Gastrocnemius medialis (tissue), 4 donors: Measurements from ENCODE around the gene SUFU. TPM values are rescaled to one million over a fixed set of nuclear protein-coding genes. Genes with fewer than 3 reads are reported as not detected.

Experiments
- ATAC-seq, 2 donors: fragments of 150-250 bp; one replicate each; pipeline ENCODE4 v1.9.1; 2016
- DNase-seq, 2 donors: peaks; one replicate each; pipeline ENCODE4 v3.0.0-alpha.2; 2019
- H3K27ac ChIP-seq, 4 donors: fragments of 200-600 bp; sonication (generic); 1 replicate in 1 of 4; 2 replicates in 3 of 4; pipeline ENCODE4 v1.5.1; 2016 to 2018; ENCODE audit warnings: mild to moderate bottlenecking in 2 of 4, moderate library complexity in 1 of 4
- H3K27me3 ChIP-seq, 3 donors: fragments of 200-600 bp; sonication (generic) in 2 of 3; 1 replicate in 1 of 3; 2 replicates in 2 of 3; pipeline versions ENCODE4 v1.5.1 to v1.6.0; 2016 to 2019; ENCODE audit warnings: mild to moderate bottlenecking in 1 of 3, moderate library complexity in 1 of 3
- H3K36me3 ChIP-seq, 2 donors: fragments of 200-600 bp; sonication (generic) in 1 of 2; one replicate each; pipeline ENCODE4 v1.5.1; 2017 to 2018
- H3K4me1 ChIP-seq, 2 donors: fragments of 200-600 bp; sonication (generic) in 1 of 2; one replicate each; pipeline ENCODE4 v1.5.1; 2016 to 2017; ENCODE audit warnings: mild to moderate bottlenecking in 2 of 2
- H3K4me3 ChIP-seq, 4 donors: fragments of 200-600 bp; sonication (generic) in 3 of 4; 1 replicate in 1 of 4; 2 replicates in 3 of 4; pipeline ENCODE4 v1.5.1; 2016 to 2019; ENCODE audit warnings: mild to moderate bottlenecking in 2 of 4
- H3K9me3 ChIP-seq, 3 donors: fragments of 200-600 bp; sonication (generic) in 2 of 3; 1 replicate in 1 of 3; 2 replicates in 2 of 3; pipeline ENCODE4 v1.5.1; 2016 to 2019
- POLR2A ChIP-seq, 2 donors: fragments of 450-650 bp; IDR thresholded peaks; one replicate each; pipeline ENCODE4 v1.6.1; 2017; ENCODE audit warnings: antibody characterized with exemption in 2 of 2, mild to moderate bottlenecking in 2 of 2, moderate library complexity in 2 of 2
- in situ Hi-C, 4 donors: fragments of 200-750 bp; cut with MboI; loops; one replicate each; pipeline versions ENCODE4 v1.15.0 to v1.8.0; 2017; ENCODE audit warnings: low sequenced_read_pairs in 4 of 4
- intact Hi-C: fragments of 100-400 bp; cut with DNase I; formaldehyde crosslinking; loops from one replicate; pipeline ENCODE4 v1.15.1; 2023; ENCODE audit warnings: low total_unique reads
- total RNA-seq, 4 donors: library from RNA; depleted of rRNA; stranded (reverse); fragments of >200 nt; gene quantifications; one replicate each; pipeline versions ENCODE4 v1.1.0 to v1.2.3, GENCODE V29; 2016
- TF ChIP-seq, protein P1 (sequence below), 5 experiments: fragments of 450-650 bp in 3 of 5; fragments of 200-600 bp in 2 of 5; sonication (generic) in 2 of 5; IDR thresholded peaks in 4 of 5; conservative IDR thresholded peaks in 1 of 5; 1 replicate in 4 of 5; 2 replicates in 1 of 5; pipeline ENCODE4 v1.5.1; 2016 to 2019; ENCODE audit warnings: antibody characterized with exemption in 5 of 5, mild to moderate bottlenecking in 3 of 5, moderate library complexity in 3 of 5

SUFU gene
- total RNA-seq, 4 donors from 2014 or later: 7.3 to 11.8 (median 7.9) TPM

DNA sequence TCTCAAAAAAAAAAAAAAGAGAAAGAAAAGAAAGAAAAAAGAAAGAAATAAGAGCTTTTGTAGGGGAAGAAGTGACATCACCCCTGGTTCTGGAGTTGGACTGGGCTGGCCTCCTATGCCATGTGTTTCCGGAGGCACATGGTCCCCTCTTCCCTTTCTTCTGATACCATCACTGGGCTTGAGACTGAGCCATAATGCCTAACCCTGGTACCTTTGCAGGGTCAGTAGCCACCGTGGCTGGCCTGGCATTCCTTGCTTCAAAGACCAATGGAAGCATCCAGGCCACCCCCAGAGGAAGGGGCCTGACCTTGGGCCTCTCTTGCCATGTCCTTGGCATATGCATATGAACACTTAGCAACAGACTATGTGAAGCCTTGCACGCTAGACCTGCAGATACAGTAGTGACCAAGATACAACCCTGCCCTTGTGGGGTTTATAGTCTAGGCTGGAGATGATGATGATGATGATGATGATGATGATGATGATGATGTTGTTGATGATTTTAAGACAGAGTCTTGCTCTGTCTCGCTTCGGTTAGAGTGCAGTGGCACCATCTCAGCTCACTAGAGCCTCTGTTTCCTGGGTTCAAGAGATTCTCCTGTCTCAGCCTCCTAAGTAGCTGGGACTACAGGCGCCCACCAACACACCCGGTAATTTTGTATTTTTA is 31.8 kb downstream of the SUFU start:
- in situ Hi-C loops: no loop called here
- H3K36me3 ChIP-seq: no peaks in the 10 kb centered on the region

DNA sequence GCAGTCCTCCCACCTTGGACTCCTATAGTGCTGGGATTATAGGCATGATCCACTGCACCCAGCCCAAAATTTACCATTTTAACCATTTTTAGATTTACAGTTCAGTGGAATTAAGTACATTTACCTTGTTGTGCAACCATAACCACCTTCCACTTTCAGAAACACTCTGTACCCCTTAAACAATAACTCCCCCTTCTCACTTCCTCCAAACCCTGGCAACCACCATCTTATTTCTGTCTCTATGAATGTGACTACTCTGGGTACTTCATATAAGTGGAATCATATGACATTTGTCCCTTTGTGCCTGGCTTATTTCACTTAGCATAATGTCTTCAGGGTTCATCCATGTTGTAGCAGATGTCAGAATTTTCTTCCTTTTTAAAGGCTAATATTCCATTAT is 33.6 kb downstream of the SUFU start:
- Histone ChIP-seq H3K4me3 (no peak overlapping the region), H3K27ac (no peak overlapping the region), H3K27me3 (no peaks in the 10 kb centered on the region), H3K4me1 (peaks cover 0 to 4% of the 10 kb centered on the region in 2 donors), H3K9me3 (no peaks in the 10 kb centered on the region), H3K36me3 (no peaks in the 10 kb centered on the region)
- DNase-seq: no peak
- TF ChIP-seq, protein P1, sequence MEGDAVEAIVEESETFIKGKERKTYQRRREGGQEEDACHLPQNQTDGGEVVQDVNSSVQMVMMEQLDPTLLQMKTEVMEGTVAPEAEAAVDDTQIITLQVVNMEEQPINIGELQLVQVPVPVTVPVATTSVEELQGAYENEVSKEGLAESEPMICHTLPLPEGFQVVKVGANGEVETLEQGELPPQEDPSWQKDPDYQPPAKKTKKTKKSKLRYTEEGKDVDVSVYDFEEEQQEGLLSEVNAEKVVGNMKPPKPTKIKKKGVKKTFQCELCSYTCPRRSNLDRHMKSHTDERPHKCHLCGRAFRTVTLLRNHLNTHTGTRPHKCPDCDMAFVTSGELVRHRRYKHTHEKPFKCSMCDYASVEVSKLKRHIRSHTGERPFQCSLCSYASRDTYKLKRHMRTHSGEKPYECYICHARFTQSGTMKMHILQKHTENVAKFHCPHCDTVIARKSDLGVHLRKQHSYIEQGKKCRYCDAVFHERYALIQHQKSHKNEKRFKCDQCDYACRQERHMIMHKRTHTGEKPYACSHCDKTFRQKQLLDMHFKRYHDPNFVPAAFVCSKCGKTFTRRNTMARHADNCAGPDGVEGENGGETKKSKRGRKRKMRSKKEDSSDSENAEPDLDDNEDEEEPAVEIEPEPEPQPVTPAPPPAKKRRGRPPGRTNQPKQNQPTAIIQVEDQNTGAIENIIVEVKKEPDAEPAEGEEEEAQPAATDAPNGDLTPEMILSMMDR (IDR thresholded peaks at IDR 0.05 in 4 of 5, conservative IDR thresholded peaks at IDR 0.05 in 1 of 5): no peak
- intact Hi-C loops (no loop called here), in situ Hi-C loops (no loop called here)
- no peak for ATAC-seq

More for the DNA sequence above, 31.8 kb downstream of the SUFU start:
- intact Hi-C loops: no loop called here
- no peaks in the 10 kb centered on the region for H3K27me3 ChIP-seq
- peaks cover 0 to 4% of the 10 kb centered on the region in 2 donors for H3K4me1 ChIP-seq
- no peak overlapping the region for H3K4me3 ChIP-seq
- TF ChIP-seq POLR2A (IDR thresholded peaks at IDR 0.05): no peak
- TF ChIP-seq, protein P1 (IDR thresholded peaks at IDR 0.05 in 4 of 5, conservative IDR thresholded peaks at IDR 0.05 in 1 of 5): no peak
- DNase-seq (no peak), ATAC-seq (no peak)
- no peaks in the 10 kb centered on the region for H3K9me3 ChIP-seq
- H3K27ac ChIP-seq: no peak overlapping the region

DNA sequence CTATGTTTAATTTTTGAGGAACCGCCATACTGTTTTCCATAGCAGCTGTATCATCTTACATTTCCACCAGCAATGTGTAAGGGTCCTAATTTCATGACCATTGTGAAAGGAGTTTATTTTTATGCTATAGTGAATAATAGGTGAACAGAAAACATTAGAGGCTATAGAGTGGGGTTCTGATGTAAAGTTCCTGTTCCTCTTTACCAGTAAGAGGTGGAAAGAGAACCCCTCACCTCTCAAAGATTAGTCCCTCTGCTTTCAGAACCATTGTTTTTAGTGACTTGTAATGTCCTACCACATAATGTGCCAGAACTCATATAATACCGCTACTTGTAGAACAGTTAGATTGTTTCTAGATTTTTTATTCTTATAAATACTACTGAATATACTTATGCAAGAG is 34.2 kb downstream of the SUFU start:
- Histone ChIP-seq H3K27me3 (no peaks in the 10 kb centered on the region), H3K9me3 (no peaks in the 10 kb centered on the region), H3K27ac (no peak overlapping the region), H3K36me3 (no peaks in the 10 kb centered on the region), H3K4me1 (peaks cover 0 to 4% of the 10 kb centered on the region in 2 donors), H3K4me3 (no peak overlapping the region)
- no peak for ATAC-seq
- TF ChIP-seq, protein P1 (IDR thresholded peaks at IDR 0.05 in 4 of 5, conservative IDR thresholded peaks at IDR 0.05 in 1 of 5): no peak
- no peak for TF ChIP-seq POLR2A (IDR thresholded peaks at IDR 0.05)
- intact Hi-C loops: no loop called here
- in situ Hi-C loops: no loop called here
- DNase-seq: no peak

DNA sequence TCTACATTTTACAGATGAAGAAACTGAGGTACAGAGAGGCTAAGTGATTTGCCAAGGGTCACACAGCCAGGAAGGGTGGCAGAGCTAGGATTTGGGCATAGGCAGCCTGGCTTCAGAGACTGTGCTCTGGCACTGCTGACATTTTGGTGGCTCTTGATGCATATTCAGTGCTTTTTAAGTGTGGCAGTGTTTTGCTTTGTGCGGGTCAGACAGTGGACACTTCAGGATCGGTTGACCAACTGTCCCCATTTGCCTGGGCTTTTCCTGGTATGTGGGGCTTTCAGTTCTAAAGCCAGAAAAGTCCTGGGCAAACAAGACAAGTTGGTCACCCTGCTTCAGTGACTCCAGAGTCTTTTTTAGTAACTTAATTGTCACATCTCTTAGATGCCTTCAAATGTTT is 35.0 kb downstream of the SUFU start:
- Histone ChIP-seq H3K9me3 (no peaks in the 10 kb centered on the region), H3K27ac (no peak overlapping the region), H3K4me1 (peaks cover 0 to 4% of the 10 kb centered on the region in 2 donors), H3K27me3 (no peaks in the 10 kb centered on the region), H3K4me3 (no peak overlapping the region), H3K36me3 (no peaks in the 10 kb centered on the region)
- TF ChIP-seq, protein P1 (IDR thresholded peaks at IDR 0.05 in 4 of 5, conservative IDR thresholded peaks at IDR 0.05 in 1 of 5): no peak
- TF ChIP-seq POLR2A (IDR thresholded peaks at IDR 0.05): no peak
- in situ Hi-C loops (no loop called here), intact Hi-C loops (no loop called here)
- DNase-seq (no peak), ATAC-seq (no peak)

DNA sequence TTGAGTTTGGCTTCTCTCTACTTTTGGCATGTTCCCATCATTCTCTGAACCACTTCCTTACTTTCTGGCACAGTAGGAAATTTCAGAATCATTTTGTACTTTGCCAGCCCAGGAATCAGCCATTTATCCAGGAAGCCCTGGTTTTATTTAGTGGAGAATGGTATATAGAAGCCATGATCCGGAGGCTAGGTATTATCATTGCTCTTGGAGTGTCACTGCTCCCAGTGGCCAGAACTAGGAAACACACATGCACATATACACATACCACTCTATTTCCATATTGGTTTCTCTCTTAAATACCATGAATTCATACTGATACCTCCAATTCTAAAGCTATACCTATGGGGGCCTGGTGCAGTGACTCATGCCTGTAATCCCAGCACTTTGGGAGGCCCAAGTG is 36.3 kb downstream of the SUFU start:
- peaks cover 0 to 4% of the 10 kb centered on the region in 2 donors for H3K4me1 ChIP-seq
- H3K36me3 ChIP-seq: no peaks in the 10 kb centered on the region
- no peak overlapping the region for H3K4me3 ChIP-seq
- in situ Hi-C loops (no loop called here), intact Hi-C loops (no loop called here)
- no peak for DNase-seq
- H3K27ac ChIP-seq: no peak overlapping the region
- TF ChIP-seq POLR2A (IDR thresholded peaks at IDR 0.05): no peak
- TF ChIP-seq, protein P1 (IDR thresholded peaks at IDR 0.05 in 4 of 5, conservative IDR thresholded peaks at IDR 0.05 in 1 of 5): peak in 1 of 5 experiments; percentile 10
- no peaks in the 10 kb centered on the region for H3K27me3 ChIP-seq
- no peaks in the 10 kb centered on the region for H3K9me3 ChIP-seq
- ATAC-seq: no peak
